Spleen (tissue), 7 donors: ENCODE measurements around the gene RUBCNL.

Experiments
- POLR2A ChIP-seq, 3 donors: fragments of 450-650 bp; IDR thresholded peaks; one replicate each; pipeline ENCODE4 v1.5.1; 2017; ENCODE audit warnings: antibody characterized with exemption in 3 of 3, mild to moderate bottlenecking in 1 of 3
- TF ChIP-seq, protein P1 (sequence below), 11 experiments: fragments of 200-600 bp in 7 of 11; fragments of 450-650 bp in 4 of 11; sonication (generic) in 4 of 11; IDR thresholded peaks in 8 of 11; conservative IDR thresholded peaks in 3 of 11; 1 replicate in 7 of 11; 2 replicates in 4 of 11; pipeline versions ENCODE4 v1.4.0 to v1.8.0; 2016 to 2021; ENCODE audit warnings: antibody characterized with exemption in 11 of 11, inconsistent platforms in 4 of 11, mild to moderate bottlenecking in 1 of 11
- donor health status: DM: no; HTN: no; CAD: no; lungs with moderate emphysema.
- donor health status: DM: no; HTN: no; CAD: no.
- donor health status: DM: no; HTN: no; CAD: no.

DNA sequence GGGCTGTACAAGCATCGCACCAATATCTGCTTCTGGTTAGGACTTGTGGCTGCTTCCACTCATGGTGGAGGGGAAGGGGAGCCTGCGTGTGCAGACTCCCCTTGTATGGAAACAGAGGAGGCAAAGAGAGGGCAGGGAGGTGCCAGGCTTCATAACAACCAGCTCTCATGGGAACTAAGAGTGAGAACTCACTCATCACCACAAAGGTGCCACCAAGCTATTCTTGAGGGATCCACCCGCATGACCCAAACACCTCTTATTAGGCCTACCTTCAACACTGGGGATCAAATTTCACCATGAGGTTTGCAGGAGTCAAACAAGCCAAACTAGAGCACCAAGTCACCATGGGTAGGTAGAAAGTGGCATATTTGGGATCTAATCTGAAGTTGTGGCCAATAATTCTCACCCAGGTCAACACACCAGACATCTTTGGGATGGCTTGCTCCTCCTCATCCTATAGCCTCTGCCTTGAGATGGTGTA lies 46.4 kb downstream of the RUBCNL start:
- TF ChIP-seq, protein P1, sequence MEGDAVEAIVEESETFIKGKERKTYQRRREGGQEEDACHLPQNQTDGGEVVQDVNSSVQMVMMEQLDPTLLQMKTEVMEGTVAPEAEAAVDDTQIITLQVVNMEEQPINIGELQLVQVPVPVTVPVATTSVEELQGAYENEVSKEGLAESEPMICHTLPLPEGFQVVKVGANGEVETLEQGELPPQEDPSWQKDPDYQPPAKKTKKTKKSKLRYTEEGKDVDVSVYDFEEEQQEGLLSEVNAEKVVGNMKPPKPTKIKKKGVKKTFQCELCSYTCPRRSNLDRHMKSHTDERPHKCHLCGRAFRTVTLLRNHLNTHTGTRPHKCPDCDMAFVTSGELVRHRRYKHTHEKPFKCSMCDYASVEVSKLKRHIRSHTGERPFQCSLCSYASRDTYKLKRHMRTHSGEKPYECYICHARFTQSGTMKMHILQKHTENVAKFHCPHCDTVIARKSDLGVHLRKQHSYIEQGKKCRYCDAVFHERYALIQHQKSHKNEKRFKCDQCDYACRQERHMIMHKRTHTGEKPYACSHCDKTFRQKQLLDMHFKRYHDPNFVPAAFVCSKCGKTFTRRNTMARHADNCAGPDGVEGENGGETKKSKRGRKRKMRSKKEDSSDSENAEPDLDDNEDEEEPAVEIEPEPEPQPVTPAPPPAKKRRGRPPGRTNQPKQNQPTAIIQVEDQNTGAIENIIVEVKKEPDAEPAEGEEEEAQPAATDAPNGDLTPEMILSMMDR (IDR thresholded peaks at IDR 0.05 in 8 of 11, conservative IDR thresholded peaks at IDR 0.05 in 3 of 11), result no peak
- no peak for TF ChIP-seq POLR2A (IDR thresholded peaks at IDR 0.05)
